Mucosa of stomach (tissue), 1 donor: ENCODE measurements around the gene ZNF628.
A peak's percentile ranks its signal among the peaks of the same experiment; 100 is the strongest.

Experiments
- H3K27me3 ChIP-seq: one replicate; pipeline ENCODE4 v1.7.0; 2013; ENCODE audit warnings: mild to moderate bottlenecking, low read length; ENCODE audit not compliant: control insufficient read depth, insufficient read depth
- H3K36me3 ChIP-seq: one replicate; pipeline ENCODE4 v1.7.0; 2013; ENCODE audit warnings: low read length; ENCODE audit not compliant: control insufficient read depth, insufficient read depth
- H3K4me1 ChIP-seq: one replicate; pipeline ENCODE4 v1.7.0; 2013; ENCODE audit warnings: mild to moderate bottlenecking, low read length; ENCODE audit not compliant: control insufficient read depth, insufficient read depth
- H3K4me3 ChIP-seq: one replicate; pipeline ENCODE4 v1.7.0; 2013; ENCODE audit warnings: low read length
- H3K9ac ChIP-seq: one replicate; pipeline ENCODE4 v1.7.0; 2013; ENCODE audit warnings: mild to moderate bottlenecking, low read length, moderate library complexity
- H3K9me3 ChIP-seq: one replicate; pipeline ENCODE4 v1.7.0; 2013; ENCODE audit warnings: mild to moderate bottlenecking, low read length, moderate library complexity; ENCODE audit not compliant: control insufficient read depth
- donor health status: Pancreatic carcinoma.

ZNF628 gene

DNA sequence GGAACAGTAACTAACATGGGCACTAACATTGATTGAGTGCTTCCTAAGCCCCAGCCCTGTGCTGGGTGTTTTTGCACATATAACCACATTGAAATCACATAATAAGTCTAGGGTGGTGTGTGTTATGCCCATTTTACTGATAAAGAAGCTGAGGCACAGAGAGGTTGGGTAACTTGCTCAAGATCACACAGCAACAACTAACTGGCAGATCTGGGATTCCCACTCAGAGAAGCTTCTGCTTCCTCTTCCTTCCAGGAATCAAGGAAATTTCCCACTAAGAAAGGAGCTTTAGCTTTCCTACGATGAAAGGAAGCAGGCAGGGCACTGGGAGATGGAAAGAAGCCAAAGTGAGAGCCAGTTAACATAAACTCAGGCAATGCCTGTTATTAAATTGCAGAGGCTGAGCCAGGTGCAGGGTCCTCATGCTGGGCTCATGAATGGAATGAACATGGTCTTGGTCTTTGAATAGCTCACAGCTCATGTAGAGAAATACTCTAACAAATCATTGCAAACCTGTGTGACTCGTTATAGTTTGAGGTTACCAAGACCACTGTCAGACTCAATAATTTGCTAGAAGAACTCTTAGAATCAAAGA is 21.9 kb downstream of the ZNF628 start:
- Histone ChIP-seq H3K4me3 (no peak overlapping the region), H3K27me3 (no peaks in the 10 kb centered on the region), H3K4me1 (no peaks in the 10 kb centered on the region), H3K9ac (no peak overlapping the region), H3K9me3 (no peaks in the 10 kb centered on the region), H3K36me3 (no peaks in the 10 kb centered on the region)

DNA sequence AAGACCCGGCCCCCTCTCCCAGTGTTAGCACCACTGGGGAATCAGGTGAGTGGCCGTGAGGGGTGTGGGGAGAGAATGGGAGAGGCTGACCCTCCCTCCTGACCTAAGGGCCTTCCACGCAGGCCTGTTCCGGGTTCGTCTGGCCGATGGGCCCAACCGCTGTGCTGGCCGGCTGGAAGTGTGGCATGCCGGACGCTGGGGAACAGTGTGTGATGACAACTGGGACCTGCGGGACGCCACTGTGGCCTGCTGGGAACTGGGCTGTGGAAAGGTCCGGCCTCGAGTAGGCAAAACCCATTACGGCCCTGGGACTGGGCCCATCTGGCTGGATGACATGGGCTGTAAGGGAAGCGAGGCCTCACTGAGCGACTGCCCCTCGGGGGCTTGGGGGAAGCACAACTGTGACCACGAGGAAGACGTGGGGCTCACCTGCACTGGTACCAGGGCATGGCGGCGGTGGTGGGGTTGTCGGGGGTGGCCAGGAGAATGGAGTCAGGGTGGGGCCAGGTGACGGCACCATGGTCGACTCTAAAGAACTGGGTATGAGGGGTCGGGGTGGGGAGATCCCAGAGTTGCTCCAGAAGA is 24.0 kb downstream of the ZNF628 start:
- Histone ChIP-seq H3K9me3 (no peaks in the 10 kb centered on the region), H3K4me1 (peaks cover 3% of the 10 kb centered on the region)

DNA sequence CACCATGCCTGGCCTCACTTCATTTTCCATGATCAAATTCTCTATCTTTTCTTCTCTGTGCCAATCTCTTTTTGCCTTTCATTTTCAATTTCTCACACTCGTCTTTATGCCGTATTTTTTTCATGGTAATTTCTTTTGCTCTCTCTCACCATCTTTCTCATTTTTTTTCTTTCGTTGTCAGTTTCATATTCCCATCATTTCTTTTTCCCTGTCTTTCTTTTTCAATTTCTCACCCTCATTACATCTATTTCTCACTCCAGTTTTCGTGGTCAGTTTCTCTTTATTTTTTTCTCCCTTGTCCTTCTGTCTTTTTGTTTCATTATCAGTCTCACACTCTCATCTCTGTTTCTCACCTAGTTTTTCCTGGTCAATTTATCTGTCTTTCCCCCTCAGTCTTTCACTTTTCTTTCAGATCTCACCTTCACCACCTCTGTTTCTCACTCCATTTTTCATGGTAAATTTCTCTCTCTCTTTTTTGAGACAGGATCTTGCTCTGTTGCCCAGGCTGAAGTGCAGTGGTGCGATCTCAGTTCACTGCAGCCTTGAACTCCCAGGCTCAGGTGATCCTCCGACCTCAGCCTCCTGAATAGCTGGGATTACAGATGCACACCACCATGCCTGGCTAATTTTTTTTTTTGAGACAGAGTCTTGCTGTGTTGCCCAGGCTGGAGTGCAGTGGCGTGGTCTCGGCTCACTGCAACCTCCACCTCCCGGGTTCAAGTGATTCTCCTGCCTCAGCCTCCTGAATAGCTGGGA is 26.0 kb downstream of the ZNF628 start:
- no peaks in the 10 kb centered on the region for H3K9me3 ChIP-seq
- no peaks in the 10 kb centered on the region for H3K27me3 ChIP-seq
- no peak overlapping the region for H3K9ac ChIP-seq
- H3K36me3 ChIP-seq: no peaks in the 10 kb centered on the region
- peaks cover 3% of the 10 kb centered on the region for H3K4me1 ChIP-seq
- H3K4me3 ChIP-seq: no peak overlapping the region

More for the DNA sequence above, 24.0 kb downstream of the ZNF628 start:
- Histone ChIP-seq H3K27me3 (no peaks in the 10 kb centered on the region), H3K9ac (no peak overlapping the region), H3K4me3 (no peak overlapping the region), H3K36me3 (no peaks in the 10 kb centered on the region)

DNA sequence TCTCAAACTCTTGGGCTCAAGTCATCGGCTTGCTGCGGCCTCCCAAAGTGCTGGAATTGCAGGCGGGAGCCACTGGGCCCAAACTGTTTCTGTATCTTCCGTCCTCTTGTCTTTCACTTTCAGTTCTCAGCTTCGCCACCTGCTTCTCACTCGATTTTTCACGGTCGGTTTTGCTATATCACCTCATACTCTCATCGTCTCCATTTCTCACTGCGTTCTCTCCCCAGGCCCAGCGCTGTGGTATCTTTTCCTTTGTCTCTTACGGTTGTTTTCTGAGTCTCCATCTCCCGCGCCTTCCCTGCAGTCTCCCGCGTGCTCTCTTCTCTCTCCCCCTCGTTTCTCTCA is 26.7 kb downstream of the ZNF628 start:
- Histone ChIP-seq H3K9me3 (no peaks in the 10 kb centered on the region), H3K36me3 (no peaks in the 10 kb centered on the region), H3K27me3 (peaks cover 3% of the 10 kb centered on the region), H3K4me3 (no peak overlapping the region), H3K9ac (no peak overlapping the region), H3K4me1 (peaks cover 3% of the 10 kb centered on the region)

DNA sequence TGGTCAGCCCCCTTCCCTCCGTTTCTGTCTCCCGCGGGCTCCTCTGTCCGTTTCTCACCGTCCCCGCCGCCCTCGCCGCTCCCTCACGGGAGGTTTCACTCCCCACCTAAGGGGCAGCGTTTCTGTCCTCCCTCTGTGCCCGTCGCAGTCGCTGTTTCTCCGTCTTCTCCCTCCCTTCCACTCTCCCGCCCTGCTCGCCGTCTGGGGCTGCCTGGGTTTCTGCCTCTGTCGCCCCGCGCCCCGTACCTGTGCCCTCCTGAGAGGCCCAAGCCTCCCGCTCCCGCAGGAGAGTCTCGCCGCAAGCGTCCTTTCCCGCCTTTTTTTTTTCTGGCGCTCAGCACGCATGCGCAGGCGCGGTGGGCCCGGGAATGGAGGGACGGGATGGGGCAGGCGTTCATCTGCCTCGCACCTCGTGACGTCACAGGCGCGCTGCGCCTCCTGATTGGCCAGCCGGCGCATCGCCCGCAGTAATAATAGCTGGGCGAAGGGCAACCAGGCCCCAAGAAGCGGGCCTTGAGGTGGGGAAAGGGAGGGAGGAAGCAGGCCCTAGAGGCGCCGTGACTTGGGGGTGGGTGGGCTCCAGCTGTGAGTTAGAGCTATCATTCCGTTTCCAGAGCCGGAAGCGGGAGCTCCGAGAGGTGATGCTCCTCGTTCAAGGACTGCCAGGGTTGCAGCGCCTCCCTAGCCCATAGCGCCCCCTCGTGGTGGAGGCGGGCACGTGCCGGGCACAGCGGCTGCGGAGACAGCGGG is 27.3 kb downstream of the ZNF628 start:
- Histone ChIP-seq H3K9ac (no peak overlapping the region), H3K36me3 (no peaks in the 10 kb centered on the region), H3K27me3 (peaks cover 4% of the 10 kb centered on the region), H3K4me1 (peaks cover 3% of the 10 kb centered on the region), H3K9me3 (no peaks in the 10 kb centered on the region), H3K4me3 (no peak overlapping the region)

DNA sequence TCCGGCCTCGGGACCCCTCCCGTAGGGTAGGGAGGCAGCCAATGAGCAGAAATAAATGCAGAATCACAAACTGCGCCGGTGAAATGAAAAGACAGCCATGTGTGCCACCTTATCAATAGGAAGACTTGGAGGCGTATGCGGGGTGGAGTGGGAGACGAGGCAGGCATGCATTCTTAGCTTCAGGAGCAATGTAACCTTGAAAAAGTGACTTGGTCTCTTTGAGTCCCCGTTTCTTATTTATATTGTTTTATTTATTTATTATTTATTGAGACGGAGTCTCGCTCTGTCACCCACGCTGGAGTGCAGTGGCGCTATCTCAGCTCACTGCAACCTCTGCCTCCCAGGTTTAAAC is 27.8 kb downstream of the ZNF628 start:
- Histone ChIP-seq H3K9ac (no peak overlapping the region), H3K4me1 (peaks cover 3% of the 10 kb centered on the region), H3K4me3 (no peak overlapping the region), H3K36me3 (no peaks in the 10 kb centered on the region), H3K27me3 (peaks cover 4% of the 10 kb centered on the region), H3K9me3 (no peaks in the 10 kb centered on the region)

DNA sequence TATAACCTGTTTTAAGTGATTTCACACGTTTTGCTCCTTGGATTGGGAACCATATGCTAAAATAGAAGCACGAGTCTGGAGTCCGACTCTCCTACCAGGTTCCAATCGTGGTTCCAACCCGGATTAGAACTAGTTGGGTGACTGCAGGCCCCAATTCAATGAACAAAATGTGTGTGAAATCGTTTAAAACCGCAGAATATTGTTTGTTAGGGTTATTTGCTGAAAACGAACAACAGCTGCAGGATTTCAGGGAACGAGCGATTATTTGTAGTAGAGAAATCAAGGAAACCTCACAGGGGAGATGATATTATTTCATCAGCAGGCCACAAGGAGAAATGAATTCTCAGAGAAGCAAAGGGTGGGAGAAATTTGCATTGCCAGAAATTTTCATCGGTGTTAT is 28.6 kb downstream of the ZNF628 start:
- Histone ChIP-seq H3K27me3 (peaks cover 4% of the 10 kb centered on the region), H3K4me1 (peaks cover 3% of the 10 kb centered on the region), H3K36me3 (no peaks in the 10 kb centered on the region), H3K9ac (no peak overlapping the region), H3K4me3 (no peak overlapping the region), H3K9me3 (no peaks in the 10 kb centered on the region)

DNA sequence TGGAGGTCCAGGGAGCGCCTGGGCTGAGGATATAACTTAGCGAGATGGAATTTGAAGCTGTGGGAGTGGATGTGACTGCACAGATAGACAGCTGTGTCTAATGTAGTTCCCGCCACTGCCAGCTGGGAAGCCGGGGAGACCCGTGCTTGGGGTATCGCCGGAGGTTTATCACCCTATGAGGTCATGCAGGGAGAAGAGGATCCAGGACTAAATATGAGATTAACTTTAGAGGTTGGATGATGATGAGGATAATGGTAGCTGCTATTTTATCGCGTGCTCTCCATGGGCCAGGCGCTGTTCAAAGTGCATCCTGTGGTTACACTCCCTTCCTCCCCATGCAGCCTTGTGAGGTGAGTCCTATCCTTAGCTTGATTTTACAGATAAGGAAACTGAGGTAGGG is 31.7 kb downstream of the ZNF628 start:
- Histone ChIP-seq H3K9ac (no peak overlapping the region), H3K9me3 (no peaks in the 10 kb centered on the region), H3K27me3 (peaks cover 4% of the 10 kb centered on the region), H3K4me1 (peaks cover 3% of the 10 kb centered on the region), H3K4me3 (no peak overlapping the region), H3K36me3 (no peaks in the 10 kb centered on the region)

DNA sequence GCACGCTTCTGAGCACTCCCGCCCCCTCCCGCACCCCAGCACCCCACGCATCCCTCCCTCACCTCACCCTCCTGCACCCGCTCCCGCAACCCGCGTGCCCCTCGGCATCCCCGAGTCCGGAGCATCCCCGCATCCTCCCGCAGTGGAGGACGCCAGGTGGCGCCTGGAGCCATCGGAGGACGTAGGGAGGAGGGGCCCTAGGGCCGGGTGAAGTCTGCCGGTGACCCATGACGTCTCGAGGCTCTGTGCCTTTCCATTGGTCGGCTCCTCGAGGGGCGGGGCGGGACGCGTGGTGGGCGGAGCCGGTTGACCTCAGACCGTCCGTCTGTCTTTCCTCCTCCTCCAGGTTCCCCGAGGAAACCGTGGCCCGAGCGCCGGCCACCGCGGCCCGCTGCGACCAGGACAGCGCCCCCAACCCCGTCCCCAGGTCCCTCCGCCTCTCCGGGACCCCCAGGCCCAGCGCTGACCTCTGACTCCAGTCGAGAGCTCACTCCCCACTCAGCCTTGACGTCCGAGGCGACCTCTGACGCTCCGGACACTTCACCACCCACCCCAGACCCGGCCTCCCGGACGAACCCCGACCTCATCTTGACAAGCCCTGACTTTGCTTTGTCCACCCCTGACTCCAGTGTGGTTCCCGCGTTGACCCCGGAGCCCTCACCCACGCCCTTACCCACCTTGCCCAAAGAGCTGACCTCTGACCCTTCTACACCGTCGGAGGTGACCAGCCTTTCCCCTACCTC is 40.6 kb downstream of the ZNF628 start:
- Histone ChIP-seq H3K27me3 (no peaks in the 10 kb centered on the region), H3K36me3 (no peaks in the 10 kb centered on the region), H3K4me1 (peaks cover 9% of the 10 kb centered on the region), H3K9ac (peak overlapping the region; percentile 69), H3K4me3 (peak overlapping the region; percentile 16), H3K9me3 (no peaks in the 10 kb centered on the region)

DNA sequence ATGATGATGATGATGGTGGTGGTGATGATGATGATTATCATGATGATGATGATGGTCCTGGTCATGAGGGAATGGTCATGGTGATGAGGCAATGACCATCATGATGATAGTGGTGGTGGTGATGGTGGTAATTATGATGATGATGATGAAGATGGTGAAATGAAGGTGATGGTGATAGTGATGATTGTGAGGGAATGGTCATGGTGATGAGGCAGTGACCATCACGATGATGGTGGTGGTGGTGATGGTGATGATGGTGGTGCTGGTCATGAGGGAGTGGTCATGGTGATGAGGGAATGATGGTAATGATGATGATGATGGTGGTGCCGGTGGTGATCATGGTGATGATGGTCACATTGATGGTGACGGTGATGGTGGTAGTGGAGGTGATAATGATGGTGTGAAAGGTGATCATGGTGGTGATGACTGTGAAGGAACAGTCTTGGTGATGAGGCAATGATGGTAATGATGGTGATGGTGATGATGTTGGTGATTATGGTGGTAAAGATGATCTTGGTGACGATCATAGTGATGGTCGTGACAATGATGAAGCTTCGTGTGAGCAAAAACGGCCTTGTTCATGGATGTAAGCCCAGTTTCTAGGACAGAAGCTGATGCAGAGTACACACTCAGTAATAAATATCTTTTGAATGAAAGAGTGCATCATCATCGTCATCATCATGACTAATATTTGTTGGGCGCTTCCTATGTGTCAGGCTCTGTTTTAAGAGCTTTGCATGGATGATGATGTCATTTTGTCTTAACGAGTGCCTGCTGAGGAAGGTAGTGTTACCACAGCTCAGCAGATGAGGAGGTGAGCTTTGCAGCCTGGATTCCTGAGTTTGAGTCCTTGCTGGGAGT is 43.3 kb downstream of the ZNF628 start:
- Histone ChIP-seq H3K4me3 (no peak overlapping the region), H3K9ac (no peak overlapping the region), H3K9me3 (no peaks in the 10 kb centered on the region), H3K4me1 (peaks cover 9% of the 10 kb centered on the region), H3K27me3 (no peaks in the 10 kb centered on the region), H3K36me3 (no peaks in the 10 kb centered on the region)

DNA sequence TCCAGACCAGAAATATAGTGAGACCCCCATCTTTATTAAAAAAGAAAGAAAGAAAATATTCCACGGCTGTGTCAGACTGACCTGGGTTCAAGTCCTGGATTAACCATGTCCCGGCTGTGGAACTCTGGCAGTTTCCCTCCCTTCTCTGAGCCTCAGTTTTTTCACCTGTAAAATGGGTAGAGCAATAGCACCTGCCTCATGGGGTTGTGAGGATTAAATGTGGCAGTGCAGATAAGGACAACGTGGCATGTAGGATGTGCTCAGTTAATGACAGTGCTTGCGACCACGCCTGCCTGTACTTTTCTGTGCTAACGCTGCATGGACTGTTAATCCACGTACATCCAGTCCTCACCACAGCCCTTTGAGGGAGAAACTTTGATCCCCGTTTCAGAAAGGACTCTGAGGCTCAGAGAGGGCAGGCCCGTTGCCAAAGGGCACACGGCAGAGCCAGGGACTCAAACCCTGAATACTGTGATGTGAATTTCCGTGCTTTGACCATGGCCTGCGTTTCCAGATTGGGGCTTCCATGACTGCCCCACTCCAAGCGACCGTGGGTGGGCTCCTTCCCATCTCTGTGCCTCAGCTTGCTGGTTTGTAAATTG is 44.4 kb downstream of the ZNF628 start:
- H3K9ac ChIP-seq: no peak overlapping the region
- peaks cover 10% of the 10 kb centered on the region for H3K4me1 ChIP-seq
- H3K9me3 ChIP-seq: no peaks in the 10 kb centered on the region
- H3K4me3 ChIP-seq: no peak overlapping the region
- no peaks in the 10 kb centered on the region for H3K27me3 ChIP-seq
- no peaks in the 10 kb centered on the region for H3K36me3 ChIP-seq
